GM19099 (cell line): ENCODE data around the gene SLITRK2.

Experiments
- POLR2A ChIP-seq: IDR thresholded peaks from 3 replicates; pipeline ENCODE4 v1.6.1; 2011; ENCODE audit warnings: low read depth; ENCODE audit not compliant: insufficient read length; ENCODE audit errors: extremely low read depth

SLITRK2 gene, protein sequence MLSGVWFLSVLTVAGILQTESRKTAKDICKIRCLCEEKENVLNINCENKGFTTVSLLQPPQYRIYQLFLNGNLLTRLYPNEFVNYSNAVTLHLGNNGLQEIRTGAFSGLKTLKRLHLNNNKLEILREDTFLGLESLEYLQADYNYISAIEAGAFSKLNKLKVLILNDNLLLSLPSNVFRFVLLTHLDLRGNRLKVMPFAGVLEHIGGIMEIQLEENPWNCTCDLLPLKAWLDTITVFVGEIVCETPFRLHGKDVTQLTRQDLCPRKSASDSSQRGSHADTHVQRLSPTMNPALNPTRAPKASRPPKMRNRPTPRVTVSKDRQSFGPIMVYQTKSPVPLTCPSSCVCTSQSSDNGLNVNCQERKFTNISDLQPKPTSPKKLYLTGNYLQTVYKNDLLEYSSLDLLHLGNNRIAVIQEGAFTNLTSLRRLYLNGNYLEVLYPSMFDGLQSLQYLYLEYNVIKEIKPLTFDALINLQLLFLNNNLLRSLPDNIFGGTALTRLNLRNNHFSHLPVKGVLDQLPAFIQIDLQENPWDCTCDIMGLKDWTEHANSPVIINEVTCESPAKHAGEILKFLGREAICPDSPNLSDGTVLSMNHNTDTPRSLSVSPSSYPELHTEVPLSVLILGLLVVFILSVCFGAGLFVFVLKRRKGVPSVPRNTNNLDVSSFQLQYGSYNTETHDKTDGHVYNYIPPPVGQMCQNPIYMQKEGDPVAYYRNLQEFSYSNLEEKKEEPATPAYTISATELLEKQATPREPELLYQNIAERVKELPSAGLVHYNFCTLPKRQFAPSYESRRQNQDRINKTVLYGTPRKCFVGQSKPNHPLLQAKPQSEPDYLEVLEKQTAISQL

DNA sequence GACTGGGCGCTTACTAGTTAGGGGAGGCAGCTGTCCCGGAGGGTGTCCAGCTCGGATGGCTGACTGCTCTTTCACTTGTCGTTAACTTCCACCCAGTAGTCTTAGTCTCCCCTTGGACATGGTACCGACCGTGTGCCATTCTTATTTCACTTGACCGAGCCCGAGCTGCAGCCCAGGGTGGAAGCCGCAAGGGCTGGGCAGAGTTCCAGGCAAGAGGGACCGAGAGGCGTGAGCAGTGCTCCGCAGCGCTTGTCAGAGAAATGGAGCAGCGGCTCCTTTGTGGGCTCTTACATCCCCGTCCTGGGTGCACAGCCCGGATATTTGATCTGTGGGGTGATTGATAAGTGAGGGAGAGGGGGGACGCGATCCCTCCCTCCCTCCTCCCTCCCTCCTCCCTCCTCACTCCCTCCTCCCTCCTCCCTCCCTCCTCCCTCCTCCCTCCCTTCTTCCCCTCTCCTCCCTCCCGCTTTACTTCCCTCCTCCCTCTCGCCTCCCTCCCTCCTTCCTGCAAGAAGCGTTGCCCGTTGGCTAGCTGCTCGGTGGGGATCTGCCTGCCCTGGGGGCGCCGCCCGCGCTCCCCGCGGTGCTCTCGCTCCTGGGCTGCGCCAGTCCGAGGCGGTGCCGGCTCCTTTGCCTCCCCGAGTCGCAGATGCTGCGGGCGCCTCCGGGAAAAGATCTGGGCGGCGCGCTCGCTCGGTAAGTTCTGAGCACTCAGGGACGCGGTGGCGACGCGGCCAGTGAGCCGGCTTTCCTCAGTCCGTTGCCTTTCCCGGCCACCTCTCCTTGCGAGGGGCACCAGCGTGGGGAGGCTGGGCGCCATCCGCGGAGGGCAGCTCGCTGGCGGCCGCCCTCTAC is at the start of gene SLITRK2:
SLITRK2 (plus strand) TSS at position 499 of the 855 bp plus-strand sequence. CDS start 4,597 bp downstream, outside the sequence.
- no peak for TF ChIP-seq POLR2A

- TF ChIP-seq POLR2A, result no peak
Observed at GRCh38 chrX:145773006-145773405, 44.6 kb upstream of the SLITRK2 start.

- no peak for TF ChIP-seq POLR2A
Observed at GRCh38 chrX:145792281-145792680, 25.3 kb upstream of the SLITRK2 start.

DNA sequence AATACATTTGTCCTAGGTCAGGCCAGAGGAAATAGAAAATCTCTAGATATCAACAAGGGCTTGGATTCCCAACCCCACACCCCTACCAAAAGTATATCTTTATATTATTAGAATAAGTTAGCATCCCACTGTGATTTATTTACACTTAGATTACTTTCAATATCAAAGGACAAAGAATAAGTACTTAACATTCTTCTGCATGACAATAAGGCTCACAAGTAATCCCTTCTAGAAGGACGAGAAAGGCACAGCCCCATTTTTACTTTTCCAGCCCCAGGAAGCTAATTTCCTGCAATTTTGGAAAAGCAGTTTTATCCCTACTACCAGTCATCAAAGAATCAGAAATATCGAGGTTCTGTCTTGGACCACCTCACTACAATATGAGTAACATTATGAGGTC is 14.1 kb upstream of the SLITRK2 start:
- no peak for TF ChIP-seq POLR2A

GRCh38 chrX:145813081-145813480 is 4.5 kb upstream of the SLITRK2 start:
- no peak for TF ChIP-seq POLR2A

DNA sequence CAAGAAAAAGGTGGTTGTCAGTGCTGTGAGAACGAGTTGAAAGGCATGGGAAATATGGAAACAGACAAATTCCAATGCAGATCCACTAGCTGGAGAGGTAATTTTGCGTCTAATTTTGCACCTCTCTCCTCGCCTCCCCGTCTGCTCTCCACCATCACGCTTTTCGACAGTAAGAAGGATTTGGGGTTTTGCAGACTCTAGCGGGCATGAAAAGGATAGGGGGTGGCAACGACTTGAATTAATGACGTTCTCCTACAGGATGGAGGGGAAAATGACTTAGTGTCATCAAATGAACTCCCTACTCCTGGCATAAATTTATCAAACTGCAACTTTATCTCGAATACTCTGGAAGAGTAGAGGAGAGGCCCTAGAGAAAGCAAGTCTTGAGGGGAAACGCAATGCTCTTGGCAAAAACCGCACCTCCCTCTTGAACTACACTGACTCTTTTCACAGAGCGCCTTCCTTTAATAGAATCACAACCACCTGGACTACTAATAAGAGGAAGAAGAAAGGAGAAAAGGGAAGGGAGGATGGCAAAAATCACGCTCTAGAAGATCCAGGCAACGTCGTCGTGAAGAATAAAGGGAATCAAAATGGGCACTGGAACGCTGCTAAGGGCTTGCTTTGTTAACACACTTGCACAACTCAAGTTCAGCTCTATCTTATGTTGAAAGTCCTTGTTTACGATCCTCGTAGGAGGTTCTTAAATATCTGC is 871 bp upstream of the SLITRK2 start:
- TF ChIP-seq POLR2A, result no peak

GRCh38 chrX:145818186-145819113 is 821 bp downstream of the SLITRK2 start:
- no peak for TF ChIP-seq POLR2A

DNA sequence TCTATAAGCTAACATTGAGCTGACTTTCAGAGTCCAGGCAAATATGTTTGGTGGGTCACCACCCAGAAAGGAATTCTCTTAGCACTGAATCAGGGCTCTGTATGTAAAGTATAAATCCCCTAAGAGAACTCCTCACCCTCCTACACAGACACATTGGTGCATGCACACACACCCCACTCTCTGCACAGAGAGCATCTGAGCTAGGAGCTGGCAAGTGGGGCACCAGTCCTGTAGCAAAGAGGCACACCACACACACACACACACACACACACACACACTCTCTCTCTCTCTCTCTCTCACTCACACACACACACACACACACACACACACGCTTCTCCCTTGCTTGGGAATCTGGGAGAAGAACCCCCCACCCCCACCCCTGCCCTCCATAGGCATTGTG is 3.2 kb downstream of the SLITRK2 start:
- no peak for TF ChIP-seq POLR2A

GRCh38 chrX:145821291-145821897 is 3.8 kb downstream of the SLITRK2 start:
- no peak for TF ChIP-seq POLR2A

- TF ChIP-seq POLR2A, result no peak
Observed at GRCh38 chrX:145821898-145822571, 4.4 kb downstream of the SLITRK2 start.

DNA sequence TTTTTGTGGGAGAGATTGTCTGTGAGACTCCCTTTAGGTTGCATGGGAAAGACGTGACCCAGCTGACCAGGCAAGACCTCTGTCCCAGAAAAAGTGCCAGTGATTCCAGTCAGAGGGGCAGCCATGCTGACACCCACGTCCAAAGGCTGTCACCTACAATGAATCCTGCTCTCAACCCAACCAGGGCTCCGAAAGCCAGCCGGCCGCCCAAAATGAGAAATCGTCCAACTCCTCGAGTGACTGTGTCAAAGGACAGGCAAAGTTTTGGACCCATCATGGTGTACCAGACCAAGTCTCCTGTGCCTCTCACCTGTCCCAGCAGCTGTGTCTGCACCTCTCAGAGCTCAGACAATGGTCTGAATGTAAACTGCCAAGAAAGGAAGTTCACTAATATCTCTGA is 5.5 kb downstream of the SLITRK2 start:
- no peak for TF ChIP-seq POLR2A

- TF ChIP-seq POLR2A, result no peak
Observed at GRCh38 chrX:145825896-145826295, 8.3 kb downstream of the SLITRK2 start.
